GM12874 (cell line): ENCODE results near the gene MBP.

Source experiments
- TF ChIP-seq, protein P1 (sequence below): IDR thresholded peaks from 2 replicates; pipeline ENCODE4 v1.5.1; 2011; ENCODE audit warnings: low read depth, mild to moderate bottlenecking, control low read depth, low read length, moderate library complexity; ENCODE audit not compliant: insufficient read depth

The MBP gene

DNA sequence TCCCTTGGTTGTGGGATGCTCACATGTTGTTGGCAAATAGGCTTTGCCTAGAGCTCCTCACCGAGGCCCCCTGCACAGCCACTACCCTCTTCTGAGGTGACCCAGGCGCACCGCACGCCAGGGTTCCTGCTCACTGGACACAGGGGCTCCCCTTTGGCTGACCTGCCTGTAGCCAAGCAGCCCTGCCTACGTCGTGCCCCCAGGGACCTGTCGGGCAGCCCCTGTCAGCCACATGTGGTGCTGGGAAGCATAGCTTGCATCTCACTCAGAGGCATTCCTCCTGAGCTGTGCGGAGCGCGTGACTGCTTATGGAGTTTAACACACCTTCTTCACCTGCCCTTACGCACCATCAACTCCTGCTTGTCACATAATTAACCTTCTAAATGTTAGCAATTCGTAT lies 194.0 kb downstream of the MBP start:
- TF ChIP-seq, protein P1, sequence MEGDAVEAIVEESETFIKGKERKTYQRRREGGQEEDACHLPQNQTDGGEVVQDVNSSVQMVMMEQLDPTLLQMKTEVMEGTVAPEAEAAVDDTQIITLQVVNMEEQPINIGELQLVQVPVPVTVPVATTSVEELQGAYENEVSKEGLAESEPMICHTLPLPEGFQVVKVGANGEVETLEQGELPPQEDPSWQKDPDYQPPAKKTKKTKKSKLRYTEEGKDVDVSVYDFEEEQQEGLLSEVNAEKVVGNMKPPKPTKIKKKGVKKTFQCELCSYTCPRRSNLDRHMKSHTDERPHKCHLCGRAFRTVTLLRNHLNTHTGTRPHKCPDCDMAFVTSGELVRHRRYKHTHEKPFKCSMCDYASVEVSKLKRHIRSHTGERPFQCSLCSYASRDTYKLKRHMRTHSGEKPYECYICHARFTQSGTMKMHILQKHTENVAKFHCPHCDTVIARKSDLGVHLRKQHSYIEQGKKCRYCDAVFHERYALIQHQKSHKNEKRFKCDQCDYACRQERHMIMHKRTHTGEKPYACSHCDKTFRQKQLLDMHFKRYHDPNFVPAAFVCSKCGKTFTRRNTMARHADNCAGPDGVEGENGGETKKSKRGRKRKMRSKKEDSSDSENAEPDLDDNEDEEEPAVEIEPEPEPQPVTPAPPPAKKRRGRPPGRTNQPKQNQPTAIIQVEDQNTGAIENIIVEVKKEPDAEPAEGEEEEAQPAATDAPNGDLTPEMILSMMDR: no peak

DNA sequence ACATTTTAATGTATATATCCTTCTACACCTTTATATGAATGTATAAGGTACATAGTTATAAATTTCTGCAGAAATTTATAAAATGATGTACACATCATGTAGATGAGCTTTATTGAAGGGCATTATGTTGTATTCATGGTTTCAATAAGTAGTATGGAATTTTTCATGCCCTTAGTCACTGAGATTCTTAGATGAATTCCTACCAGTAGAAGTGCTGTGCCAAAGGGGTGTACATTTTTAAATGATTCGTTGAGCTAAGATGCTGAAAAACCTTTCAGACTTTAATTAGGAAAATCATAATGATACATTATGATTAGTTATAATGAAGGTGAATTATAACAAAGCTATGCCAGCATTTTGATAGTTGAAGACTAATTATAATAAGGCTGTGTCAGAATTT lies 195.0 kb downstream of the MBP start:
- TF ChIP-seq, protein P1: no peak

DNA sequence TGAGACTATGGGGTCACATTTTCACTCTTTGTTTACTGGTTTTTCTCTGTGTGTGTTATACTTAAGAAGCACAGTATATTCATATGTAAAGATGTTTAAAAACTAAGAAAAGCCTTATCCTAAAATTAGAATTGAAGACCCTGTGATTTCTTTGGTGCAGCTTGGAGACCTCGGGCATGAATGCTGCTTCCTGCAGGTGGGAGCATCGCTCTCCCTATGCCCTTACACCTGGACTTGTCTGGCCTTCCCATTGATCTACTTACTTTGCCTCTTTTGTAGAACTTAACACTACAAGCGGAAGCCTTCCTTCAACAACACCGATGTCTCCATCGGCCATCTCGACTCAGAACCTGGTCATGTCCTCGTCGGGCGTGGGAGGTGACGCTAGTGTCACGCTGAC lies 195.7 kb downstream of the MBP start:
- TF ChIP-seq, protein P1: no peak

- TF ChIP-seq, protein P1: no peak
Measured at GRCh38 chr18:76935722-76936337, 196.8 kb downstream of the MBP start.

GRCh38 chr18:76932026-76932819 lies 200.4 kb downstream of the MBP start:
- TF ChIP-seq, protein P1: no peak

DNA sequence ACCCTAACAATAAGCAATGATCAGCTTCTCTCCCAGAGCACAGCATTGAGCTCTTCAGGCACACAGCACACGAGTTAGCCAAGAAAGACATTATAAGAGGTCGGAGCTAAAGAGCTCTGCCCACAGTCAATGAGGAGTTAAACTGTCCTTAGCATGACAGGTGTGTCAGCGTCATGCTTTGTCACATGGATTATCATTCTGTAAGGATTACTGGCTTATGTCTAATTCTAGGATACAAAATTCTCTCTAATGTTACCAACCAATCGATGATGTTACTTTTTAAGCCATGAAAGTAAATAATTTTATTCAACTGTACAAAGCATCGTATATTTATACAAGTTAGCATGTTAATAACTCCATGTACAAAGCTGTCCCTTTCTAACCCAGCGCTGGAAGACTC lies 201.4 kb downstream of the MBP start:
- TF ChIP-seq, protein P1: no peak
